Stomach (tissue), 4 donors: ENCODE data around the gene TANC1.

Experiments
- EP300 ChIP-seq: sonication (generic); formaldehyde crosslinking; IDR thresholded peaks from one replicate; pipeline ENCODE4 v1.6.1; 2017; ENCODE audit warnings: antibody characterized with exemption
- TF ChIP-seq, protein P1 (sequence below), 7 experiments: fragments of 450-650 bp in 4 of 7; fragments of 200-600 bp in 3 of 7; sonication (generic) in 3 of 7; IDR thresholded peaks; one replicate each; pipeline ENCODE4 v1.5.1; 2016 to 2019; ENCODE audit warnings: antibody characterized with exemption in 7 of 7, control low read depth in 2 of 7, mild to moderate bottlenecking in 1 of 7

- TF ChIP-seq, protein P1, sequence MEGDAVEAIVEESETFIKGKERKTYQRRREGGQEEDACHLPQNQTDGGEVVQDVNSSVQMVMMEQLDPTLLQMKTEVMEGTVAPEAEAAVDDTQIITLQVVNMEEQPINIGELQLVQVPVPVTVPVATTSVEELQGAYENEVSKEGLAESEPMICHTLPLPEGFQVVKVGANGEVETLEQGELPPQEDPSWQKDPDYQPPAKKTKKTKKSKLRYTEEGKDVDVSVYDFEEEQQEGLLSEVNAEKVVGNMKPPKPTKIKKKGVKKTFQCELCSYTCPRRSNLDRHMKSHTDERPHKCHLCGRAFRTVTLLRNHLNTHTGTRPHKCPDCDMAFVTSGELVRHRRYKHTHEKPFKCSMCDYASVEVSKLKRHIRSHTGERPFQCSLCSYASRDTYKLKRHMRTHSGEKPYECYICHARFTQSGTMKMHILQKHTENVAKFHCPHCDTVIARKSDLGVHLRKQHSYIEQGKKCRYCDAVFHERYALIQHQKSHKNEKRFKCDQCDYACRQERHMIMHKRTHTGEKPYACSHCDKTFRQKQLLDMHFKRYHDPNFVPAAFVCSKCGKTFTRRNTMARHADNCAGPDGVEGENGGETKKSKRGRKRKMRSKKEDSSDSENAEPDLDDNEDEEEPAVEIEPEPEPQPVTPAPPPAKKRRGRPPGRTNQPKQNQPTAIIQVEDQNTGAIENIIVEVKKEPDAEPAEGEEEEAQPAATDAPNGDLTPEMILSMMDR (IDR thresholded peaks at IDR 0.05) = no peak
- no peak for TF ChIP-seq EP300
Observed at GRCh38 chr2:159019021-159019420, 50.6 kb downstream of the TANC1 start.
